Stimulated activated CD8-positive, alpha-beta memory T cell treated with anti-CD3 and anti-CD28 coated beads, Interleukin-15, amount 100 ng/mL, for 4 hours (primary cell): ENCODE data around the gene ACSM6.
A peak's percentile ranks its signal among the peaks of the same experiment; 100 is the strongest.

Source experiments
- DNase-seq, 2 donors: peaks; one replicate each; pipeline ENCODE4 v3.0.0-alpha.2; 2020; ENCODE audit warnings: low read depth in 2 of 2

ACSM6 gene

DNA sequence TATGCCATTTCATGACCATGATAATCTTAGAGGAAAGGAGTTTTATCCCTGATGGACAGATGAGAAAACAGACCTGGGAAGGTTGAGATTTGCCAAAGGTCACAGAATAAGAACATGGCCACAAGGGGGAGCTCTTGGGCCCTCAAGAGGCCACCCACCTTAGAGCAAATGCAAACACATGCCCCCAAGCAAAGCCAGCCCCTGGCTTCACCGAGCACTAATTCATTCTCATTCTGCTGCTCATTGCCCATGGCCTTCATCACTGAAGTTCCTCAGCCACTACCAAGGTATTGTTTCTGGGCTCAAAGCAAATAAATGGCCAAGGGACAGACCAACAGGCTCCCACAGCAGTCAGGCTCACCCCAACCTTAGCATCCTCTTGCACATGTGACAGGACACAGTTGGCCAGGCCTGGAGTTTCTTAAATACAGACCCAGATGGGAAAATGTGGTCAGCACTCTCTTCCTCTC, 52.6 kb downstream of the ACSM6 start:
- peak in 1 of 2 donors; percentile 9 for DNase-seq

DNA sequence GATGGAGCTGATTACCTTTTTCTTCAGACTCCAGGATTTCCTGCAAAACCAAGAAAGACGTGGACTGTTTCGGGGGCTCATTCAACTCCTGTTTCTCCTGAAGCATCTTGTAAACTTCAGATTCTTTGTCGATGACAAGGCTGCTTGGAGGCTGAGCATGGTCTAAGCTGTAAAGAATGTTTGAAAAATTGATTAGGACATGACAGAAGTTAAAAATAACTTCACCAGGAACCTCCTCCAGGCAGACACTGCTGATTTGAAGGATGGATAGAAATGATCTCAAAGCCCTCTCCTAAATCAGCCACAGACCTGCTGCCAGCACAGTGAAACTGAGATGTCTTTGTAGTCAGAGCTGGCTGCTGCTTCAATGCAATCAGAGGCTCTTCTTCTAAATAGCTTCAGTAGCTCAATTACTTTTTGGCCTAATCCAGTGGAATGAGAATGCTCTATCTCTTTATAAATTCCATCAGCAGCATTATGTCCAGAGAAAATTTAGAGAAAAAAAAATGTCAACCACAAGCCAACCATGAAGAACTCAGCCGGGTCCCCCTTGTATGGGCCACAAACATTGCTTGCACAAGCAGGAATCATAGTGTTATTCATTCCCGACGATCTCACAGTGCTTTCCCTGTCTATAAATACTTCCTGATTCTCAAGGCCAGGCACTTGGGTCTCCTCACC, 53.3 kb downstream of the ACSM6 start:
- no peak for DNase-seq

DNA sequence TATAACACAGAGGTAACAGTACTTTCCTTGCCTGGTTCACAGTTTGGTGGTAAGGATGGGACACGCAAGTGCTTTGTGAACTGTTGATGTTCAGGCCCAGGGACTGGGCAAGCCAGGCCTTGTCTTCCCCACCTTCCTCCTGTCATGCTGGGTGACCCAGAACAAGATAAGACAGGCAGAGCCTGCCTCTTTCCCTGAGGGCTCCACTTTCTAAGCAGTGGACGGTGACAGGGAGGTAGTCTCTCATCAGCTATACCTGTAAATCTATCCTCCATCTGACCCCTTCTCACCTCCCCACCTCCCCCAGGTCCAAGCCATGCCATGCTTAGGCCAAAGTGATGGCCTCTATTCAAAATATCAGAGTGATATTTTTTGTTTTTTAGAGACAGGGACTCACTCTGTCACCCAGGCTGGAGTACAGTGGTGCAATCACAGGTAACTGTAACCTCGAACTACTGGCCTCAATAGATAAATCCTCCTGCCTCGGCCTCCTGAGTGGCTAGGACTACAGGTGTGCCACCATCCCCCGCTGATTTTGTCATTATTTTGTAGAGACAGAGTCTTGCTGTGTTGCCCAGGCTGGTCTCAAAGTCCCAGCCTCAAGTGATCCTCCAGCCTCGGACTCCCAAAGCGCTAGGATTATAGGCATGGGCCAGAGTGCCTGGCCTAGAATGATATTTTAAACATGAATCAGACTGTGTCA, 54.0 kb downstream of the ACSM6 start:
- no peak for DNase-seq

DNA sequence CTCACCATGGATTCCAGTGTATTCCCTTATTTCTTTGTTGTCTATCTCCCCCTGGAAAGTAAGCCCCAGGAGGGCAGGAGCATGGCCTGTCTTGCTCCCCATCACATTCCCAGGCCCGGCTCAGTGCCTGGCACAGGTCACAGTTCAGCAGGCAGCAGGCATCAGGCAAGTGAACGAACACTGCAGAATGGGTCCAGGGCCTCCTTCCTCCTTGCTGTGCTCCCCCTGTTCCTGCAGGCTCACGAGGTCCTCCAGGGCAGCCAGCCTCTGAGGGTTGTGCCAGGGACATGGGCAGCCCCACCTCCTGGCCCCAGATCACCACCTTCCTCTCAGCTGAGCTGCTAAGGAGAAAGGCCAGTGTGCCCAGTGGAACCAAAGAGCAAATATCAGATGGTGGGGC, 55.0 kb downstream of the ACSM6 start:
- DNase-seq = no peak

DNA sequence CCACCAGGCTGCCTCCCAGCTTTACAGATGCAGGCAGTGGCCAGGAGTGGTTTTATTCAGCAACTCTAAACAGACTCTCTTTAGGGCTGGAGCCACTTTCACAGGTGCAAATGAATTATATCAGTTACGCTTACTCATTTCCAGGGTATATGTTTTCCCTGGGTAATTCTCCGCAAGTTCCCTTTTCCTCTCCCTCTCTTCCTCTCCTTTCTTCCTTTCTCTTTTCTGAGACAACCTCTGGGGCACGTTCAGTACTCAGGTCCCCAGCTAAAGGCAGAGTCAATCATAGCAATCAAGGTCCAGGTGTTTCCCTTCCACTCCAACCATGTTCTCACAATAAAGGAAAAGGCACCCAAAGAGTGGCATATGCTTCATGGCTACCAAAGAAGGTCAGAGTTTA, 55.4 kb downstream of the ACSM6 start:
- DNase-seq = no peak

DNA sequence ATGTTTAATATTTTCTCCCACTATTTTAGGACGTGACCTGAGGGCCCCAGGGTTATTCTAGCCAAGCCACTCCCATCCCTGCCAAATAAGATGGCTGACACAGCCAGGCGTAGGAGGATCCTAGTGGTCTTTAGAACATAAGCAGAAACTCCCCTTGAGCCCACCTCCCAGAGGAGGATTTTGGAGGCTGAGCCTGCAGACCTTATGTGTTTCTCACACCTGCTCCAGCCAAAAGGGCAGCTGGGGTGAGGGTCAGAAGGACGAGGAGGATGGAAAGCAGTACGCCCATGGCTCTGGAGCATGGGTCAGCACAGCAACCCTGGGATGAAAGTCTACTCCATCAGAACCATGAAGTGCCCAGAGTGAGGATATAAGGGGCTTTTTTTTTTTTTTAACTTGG, 56.8 kb downstream of the ACSM6 start:
- no peak for DNase-seq

DNA sequence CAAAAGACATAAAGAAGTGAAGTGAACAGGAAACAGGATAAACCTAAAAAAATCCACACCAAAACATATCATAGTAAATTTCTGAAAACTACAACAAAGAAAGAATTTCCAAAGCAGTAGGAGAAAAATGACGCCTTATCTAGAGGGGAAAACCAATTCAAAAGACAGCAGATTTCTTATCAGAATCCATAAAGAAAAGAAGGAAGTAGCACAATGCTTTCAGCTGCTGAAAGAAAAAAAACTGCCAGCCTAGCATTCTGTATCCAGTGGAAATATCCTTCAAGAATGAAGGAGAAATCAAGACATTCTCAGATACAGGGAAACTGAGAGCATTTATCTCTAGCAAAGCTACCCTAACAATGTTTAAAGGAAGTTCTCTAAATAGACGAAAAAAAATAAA, 59.0 kb downstream of the ACSM6 start:
- DNase-seq = no peak

DNA sequence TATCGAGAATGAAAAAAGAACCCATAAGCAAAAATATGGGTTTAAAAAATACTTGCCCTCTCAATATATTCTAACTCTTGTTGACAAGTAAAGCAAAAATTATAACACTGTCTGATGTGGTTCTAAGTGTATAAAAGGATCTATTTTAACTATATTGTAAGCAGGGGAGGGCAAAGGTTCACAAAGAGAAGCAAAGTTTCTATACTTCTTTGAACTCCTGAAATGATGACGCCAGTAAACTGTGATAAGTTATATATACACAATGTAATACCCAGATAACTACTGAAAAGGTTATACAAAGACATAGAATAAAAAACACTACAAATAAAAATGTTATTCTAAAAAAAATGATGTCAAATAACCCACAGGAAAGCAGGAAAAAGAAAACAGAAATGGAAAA, 59.6 kb downstream of the ACSM6 start:
- DNase-seq = no peak

DNA sequence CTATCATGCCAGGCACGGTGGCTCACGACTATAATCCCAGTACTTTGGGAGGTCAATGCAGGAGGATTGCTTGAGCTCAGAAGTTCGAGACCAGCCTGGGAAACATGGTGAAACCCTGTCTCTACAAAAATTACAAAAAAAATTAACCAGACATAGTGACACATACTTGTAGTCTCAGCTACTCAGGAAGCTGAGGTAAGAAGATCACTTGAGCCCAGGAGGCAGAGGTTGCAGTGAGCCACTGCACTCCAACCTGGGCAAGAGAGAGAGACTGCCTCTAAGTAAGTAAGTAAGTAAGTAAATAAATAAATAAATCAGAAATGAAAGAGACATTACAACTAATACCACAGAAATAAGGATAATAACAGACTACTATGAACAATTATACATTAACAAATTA, 60.6 kb downstream of the ACSM6 start:
- no peak for DNase-seq

DNA sequence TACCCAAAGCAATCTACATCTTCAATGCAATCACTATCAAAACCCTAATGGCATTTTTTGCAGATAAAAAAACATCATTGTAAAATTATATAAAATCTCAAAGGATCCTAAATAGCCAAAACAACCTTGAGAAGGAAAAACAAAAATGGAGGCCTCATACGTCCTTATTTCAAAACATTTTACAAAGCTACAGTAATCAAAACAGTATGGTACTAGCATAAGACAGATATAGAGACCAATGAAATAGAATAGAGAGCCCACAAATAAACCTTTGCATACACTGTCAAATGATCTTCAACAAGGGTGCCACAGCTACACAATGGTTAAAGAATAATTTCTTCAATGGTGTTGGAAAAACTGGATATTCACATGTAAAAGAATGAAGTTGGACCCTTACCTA, 62.2 kb downstream of the ACSM6 start:
- no peak for DNase-seq

DNA sequence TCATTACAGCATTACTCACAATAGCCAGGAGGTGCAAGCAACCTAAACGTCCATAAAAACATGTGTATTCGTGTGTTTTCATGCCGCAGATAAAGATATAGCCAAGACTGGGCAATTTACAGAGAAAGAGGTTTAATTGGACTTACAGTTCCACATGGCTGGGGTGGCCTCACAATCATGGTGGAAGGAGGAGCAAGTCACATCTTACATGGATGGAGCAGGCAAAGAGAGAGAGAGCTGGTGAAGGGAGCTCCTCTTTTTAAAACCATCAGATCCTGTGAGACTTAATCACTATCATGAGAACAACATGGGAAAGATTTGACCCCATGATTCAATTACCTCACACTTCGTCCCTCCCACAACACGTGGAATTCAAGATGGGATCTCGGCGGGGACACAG, 63.8 kb downstream of the ACSM6 start:
- no peak for DNase-seq

DNA sequence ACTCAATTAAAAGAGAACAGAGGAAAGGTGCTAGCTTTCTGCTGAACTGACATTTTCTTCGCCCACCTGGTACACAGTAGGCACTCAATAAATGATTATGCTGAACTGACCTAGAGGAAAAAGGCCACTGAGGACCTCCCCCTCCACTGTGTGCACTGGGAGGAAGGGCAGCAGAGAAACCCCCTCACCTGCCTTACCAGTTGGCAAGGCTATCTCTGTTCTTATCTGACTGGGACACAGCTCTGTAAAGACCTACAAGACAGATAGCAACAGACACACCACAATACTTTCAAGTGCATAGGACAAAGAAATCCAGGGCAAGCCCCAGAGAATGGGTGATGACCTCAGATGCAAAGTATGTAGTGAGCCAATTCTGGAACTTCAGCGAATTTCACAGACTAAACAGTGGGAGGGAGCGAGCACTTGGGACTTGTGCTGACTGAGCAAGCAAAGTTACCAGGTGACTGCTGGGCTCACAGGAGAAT, 66.4 kb downstream of the ACSM6 start:
- no peak for DNase-seq

DNA sequence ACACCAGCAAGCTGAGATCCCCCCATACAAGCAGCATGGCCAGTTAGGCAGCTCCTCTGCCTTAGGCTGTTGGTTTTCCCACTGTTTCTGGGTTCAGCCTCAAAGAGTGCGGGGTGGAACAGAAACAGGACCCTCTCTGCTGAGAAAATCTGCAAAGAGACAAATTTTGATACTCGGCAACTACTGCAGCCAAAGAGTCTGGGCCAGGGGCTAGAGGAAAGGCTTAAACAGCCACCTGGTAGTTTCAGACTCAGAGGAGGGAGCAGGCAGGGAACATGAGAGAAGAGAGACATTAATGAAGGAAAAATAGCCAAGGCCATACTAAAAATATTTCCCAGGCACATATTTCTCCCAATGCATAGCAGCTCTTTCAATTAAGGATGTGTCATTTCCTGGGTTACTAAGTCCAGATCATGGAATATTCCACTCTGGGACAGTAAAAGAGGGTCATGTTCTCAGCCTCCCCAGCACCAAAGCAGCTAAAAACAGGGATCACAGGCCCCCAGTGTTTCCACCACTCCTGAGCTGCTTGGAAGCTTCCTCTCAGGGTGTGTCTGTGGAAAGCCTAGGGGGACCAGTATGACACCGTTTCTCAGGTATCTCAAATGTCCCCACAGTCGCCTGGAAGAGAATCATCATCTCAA, 67.0 kb downstream of the ACSM6 start:
- no peak for DNase-seq

DNA sequence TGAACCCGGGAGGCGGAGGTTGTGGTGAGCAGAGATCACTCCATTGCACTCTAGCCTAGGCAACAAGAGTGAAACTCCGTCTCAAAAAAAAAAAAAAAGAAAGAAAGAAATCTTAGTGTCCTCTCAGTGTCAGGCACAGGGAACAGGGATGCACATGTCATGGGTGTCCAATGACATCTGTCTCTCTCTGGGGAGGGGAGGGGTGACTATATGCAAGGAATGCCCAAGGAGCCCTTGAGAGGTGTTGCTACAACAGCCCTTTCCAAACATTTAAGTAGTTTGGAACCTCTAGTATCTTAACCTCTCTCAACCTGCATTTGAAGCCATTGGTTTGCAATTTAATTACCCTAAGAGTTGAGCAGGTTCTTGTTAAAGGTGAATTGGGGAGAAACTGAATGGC, 67.9 kb downstream of the ACSM6 start:
- DNase-seq = no peak

DNA sequence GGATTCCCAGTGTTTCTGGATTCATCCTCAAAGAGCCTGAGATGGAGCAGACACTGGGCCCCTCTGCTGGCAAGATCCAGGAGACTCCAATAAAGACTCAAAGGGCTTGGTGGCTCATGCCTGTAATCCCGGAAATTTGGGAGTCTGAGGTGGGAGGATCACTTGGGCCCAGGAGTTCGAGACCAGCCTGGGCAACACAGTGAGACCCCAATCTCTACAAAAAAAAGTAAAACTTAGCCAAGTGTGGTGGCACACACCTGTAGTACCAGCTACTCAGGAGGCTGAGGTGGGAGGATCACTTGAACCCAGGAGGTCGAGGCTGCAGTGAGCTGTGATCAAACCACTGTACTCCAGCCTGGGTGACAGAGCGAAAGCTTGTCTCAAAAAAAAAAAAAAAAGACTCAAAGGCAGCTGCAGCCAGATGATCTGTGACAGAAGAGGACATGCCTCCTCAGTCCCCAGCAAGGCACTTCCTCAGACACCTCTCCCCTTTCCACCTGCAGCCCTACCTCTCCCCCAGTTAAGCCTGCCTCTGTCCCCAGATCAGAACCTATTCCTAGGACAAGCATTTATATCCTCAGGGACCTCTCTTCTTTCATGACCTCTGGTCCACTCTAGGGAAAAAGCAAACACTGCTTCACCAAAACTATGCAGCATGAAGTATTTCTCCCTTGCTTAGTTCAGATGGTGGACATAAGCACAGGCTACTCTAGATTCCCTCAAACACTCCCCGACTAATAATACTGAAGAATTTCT, 68.9 kb downstream of the ACSM6 start:
- no peak for DNase-seq

DNA sequence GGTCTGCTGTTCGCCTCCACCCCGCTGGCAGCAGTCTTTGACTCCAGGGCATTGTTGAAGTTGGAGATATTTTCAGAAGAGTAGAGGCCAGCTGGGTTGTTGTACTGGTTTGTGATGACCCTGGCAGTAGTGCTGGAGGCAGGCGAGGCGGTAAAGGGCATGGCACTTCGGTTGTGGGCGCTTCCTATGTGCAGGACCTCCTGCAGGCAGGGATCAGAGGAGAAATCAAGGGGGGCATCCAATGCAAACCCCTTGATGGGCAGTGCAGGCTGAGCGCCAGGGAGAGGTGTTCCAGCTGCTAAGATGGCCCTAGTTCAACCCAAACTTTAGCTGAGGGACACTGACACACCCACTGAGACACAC, 69.8 kb downstream of the ACSM6 start:
- DNase-seq = no peak

DNA sequence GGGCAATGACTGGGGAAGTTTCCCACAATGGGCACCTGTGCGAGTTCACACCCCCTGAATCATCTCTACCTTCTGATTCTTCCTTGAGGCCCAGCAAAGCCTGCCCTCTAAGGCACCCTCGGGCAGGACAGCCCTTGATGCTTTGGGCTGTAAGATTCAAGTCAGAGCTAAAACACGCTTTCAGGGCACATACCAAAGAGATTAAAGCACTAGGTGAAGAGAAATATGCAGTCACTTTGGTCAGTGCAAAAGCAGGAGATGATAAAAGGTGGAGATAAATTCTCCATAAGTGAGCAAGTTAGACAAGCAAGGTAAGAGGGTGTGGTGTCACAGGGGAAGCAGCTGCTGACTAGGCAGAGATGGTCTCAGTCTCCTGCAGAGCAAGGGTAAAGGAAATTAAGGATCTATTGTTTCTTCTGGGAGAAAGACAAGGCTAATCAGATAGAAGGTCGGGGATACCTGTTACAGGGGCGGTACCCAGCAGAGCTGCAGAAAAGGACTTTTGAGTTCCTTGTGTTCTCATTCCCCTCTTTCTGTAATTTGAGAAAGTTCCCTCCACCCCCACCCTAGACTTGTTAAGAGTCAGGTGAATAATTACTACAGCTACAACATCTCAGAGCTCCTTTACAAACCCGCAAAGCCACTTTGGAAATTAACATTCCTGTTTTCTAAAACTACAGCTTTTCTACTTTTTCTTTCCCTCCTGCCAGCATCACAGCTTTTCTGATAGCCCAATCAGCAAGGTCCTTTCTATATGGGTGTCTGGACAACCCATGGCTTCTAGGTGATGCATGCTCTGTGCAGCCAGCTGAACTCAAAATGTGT, 70.4 kb downstream of the ACSM6 start:
- no peak for DNase-seq

DNA sequence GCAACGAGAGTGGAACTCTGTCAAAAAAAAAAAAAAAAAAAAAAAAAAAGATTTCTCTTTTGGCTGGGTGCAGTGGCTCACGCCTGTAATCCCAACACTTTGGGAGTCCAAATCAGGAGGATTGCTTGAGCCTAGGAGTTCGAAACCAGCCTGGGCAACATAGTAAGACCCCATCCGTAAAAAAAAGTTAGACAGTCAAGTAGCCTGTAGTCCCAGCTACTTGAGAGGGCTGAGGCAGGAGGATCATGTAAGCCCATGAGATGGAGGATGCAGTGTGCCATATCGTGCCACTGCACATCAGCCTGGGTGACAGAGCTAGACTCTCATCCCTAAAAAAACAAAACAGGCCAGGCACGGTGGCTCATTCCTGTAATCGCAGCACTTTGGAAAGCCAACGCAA, 71.5 kb downstream of the ACSM6 start:
- no peak for DNase-seq

DNA sequence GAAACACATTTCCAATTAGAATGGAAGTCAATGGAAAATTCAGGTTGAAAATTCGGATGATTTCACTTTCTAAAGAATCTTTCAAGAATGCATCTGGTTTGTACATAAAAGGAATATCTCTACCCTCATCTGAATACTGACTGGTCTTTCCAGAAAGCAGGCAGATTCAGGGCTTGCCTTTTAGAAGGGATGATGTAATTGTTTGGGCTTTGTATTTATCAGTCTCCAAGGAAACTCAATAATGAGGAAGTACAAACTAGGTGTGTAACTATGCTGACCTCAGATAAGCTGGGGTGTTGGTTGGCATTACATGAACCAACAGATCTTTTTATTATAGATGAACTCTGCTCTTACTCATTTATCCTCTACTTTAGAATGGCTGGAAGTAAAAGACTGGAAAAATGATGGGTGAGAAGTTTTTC, 72.6 kb downstream of the ACSM6 start:
- DNase-seq = no peak

DNA sequence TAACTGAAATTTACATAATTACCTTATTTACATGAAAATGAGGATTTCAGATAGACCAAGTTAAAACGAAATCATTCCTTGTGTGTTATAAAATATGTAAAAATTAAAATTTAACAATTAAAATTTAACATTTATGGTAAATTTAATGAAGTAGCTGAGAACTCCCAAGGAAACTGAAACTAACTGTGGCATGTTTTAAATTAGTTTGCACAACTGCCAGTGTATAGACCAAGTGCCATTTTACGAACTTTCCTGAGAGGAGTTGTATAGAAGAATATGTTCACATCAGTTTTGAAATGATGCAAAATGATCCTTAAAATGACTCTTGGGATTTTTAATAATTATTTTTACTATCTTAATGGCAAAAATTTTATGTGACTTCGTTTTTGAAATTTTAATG, 73.2 kb downstream of the ACSM6 start:
- DNase-seq = no peak

DNA sequence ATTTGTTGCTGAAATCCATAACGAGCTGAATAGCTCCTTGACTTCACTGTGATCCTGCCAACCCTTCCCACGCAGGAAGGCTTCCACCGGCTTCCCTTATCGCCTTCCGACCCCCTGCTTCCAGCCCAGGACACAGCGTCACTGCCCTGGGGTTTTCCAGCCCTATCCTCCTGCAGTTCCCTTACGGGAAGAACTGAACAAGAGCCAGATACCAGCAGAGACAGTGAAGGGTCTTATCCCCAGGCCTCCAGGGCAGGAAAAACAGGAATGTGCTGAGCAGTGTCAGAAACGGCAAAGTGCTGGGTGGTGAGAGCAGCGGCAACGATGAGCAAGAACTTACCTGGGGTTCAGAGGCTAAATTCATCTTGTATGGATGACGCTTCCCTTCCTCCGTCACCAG, 74.4 kb downstream of the ACSM6 start:
- no peak for DNase-seq
